Measurements from ENCODE around the gene THYN1.
A peak's percentile ranks its signal among the peaks of the same experiment; 100 is the strongest.
"Not testable (repeated sequence)": the region's sequence is repeated elsewhere in the genome, so short reads cannot be mapped to it uniquely, and the experiment has no call there.

THYN1 gene

DNA sequence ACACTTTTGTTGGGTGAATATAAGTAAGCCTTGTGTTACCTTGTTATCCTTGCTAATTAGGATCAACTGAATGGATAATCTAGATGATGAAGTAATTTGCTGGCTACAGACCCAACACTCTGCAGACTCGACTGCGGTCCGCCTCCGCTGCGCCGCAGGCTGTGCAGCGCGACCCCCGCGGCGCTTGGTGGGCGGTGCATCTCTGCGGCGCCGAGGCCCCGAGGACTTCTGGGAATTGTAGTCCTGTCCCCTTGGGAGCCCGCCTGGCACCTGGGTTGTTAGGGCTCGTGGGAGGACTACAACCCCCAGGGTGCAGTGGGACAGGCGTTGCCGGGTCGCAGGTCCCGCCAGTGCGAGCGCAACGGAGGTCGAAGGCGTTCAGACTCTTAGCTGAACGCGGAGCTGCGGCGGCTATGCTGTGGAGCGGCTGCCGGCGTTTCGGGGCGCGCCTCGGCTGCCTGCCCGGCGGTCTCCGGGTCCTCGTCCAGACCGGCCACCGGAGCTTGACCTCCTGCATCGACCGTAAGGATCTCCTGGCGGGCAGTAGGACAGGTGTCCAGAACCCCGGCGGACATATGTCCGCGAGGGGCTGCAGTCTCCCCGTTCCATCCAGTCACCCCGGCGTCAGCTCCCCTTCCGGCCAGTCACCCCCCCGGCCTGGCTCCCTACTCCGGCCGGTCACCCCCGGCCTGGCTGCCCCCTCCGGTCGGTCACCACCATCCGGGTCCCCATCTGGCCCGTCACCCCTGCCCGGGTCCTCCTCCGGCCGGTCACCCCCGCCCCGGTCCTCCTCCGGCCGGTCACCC, at the start of gene THYN1, which contains the start of gene ACAD8:
Gene THYN1 (minus strand): TSS at position 165 of the 806 bp plus-strand sequence. CDS start 470 bp downstream, outside the sequence.
Gene ACAD8 (plus strand): TSS at position 381 of the 806 bp plus-strand sequence. CDS start 33 bp downstream, at position 414.
- peak; percentile 90 to 91 for DNase-seq (ENCODE audit: low read depth in 2 of 2)

DNA sequence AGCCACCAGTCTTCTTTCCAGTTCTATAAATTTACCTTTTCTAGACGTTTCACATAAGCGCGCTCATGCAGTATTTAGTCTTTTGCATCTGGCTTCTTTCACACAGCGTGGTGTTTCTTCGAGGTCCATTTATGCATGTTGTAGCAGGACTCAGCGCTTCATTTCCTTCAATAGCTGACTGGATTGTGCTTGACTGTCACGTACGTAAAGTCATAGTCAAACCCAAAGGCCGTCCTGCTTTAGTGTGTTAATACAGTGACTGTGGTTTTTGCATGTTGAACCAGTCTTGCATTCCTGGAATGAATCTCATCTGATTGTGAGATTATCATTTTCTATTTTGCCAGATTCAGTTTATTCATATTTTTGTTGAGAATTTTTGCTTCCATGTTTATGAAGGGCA, 41.5 kb upstream of the THYN1 start:
- DNase-seq (ENCODE audit: low read depth in 2 of 2) = no peak

DNA sequence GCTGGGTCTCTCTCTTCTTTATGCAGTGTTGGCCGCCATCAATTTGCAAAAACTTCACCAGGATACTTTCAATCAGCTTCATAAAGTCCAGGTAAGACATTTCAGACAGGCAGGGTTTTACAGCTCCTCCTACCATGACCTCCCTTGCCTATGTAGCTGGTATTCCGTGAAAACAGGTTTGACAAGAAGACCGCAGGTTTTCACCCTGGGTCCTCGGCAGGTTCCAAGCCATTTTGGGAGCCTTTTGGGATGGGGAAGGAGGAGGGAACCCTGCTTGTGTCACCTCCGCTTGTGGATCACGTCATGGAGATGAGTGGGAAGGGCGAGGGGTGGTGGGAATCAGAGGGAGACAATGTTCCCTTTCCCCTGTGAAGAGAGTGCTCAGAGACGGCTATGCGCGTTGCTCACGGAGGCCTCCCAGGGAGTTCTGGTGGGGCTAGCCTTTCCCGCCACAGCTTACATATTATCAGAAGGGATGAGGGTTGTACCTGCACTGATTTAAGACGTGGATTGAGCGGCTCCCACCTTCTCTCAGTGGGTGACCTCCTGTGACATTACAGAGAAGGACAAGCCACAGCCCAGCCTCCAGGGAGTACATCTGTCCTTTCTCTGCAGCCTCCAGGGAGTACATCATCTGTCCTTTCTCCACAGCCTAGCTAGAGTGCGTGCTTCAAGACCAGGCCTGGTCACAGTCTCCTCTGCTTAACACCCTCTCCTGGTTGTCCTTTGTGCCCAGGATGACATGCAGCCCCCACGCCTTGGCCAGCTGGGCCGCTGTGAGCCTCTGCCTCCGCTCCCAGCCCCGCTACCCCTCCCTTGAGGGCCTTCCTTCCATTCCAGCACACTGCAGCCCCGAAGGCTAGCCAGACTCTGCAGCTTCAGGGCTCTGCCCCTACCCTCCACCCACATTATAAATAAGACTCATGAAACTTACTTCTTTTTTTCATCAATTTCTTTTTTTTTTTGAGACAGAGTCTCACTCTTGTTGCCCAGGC, 40.3 kb upstream of the THYN1 start:
- DNase-seq (ENCODE audit: low read depth in 2 of 2) = no peak

DNA sequence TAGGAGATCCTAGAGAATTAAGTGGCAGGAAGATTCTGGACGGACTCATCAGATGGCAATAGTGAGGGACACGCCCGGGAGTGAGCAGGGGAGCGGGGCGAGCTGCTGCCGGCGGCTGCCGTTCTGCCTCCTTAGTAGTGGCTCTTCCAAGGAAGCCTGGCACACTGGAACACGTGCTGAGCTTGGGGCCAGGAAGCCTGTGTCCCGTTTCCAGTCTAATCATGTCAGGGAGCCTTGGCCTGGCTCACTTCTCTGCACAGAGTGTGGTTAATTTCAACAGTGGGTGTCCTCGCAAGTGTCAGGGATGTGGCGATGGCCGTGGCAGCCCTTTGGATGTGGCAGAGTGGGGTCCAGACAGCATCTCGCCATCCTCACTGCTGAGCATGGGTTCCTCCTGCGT, 39.5 kb upstream of the THYN1 start:
- no peak for DNase-seq (ENCODE audit: low read depth in 2 of 2)

DNA sequence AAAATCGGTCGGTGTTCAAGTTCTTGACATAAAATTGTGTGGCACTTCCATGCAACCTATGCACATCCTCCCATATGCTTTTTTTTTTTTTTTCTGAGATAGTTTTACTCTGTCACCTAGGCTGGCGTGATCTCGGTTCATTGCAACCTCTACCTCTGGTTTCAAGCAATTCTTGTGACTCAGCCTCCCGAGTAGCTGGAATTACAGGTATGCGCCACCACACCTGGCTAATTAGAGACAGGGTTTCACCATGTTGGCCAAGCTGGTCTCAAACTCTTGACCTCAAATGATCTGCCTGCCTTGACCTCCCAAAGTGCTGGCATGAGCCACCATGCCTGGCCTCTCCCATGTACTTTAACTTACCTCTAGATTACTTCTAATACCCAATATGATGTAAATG, 38.0 kb upstream of the THYN1 start:
- DNase-seq (ENCODE audit: low read depth in 2 of 2) = no peak

DNA sequence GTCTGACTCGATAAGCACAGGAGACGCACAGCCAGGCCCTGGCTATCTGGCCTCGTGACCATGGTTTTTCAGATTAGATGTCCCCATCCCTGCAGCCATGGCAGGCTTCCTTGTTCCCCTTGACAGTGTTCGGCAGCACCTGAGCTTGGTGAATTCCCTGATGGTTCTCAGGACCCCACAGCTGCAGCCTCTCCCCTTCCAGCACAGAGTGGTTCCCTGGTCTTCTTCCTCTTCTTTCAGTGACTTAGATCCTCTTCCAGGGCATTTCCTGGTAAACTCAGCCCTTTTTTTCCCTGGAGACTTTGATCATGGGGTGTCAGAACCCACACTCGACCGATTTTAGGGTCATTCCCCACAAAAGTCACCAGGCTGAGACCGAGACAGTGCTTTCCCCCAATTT, 37.5 kb upstream of the THYN1 start:
- DNase-seq (ENCODE audit: low read depth in 2 of 2) = no peak

DNA sequence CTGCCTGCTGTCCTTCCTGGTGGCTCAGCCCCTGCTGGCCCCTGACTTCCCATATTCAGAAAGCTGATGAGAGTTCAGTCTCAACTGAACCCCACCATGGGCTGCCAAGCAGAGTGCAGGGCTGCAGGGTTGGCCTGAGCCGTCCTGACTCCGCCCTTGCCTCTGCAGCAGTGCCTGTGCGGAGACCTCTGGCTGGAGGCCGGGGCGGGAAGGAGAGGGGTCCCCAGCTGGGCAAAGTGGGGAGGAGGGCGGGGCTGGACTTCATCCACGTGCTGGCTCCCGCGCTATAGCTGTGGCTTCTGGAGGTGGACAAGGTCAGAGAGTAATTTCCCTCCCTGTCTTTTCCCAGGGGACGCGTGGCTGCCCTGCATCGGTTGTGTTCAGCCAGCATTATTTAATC, 36.6 kb upstream of the THYN1 start:
- no peak for DNase-seq (ENCODE audit: low read depth in 2 of 2)

DNA sequence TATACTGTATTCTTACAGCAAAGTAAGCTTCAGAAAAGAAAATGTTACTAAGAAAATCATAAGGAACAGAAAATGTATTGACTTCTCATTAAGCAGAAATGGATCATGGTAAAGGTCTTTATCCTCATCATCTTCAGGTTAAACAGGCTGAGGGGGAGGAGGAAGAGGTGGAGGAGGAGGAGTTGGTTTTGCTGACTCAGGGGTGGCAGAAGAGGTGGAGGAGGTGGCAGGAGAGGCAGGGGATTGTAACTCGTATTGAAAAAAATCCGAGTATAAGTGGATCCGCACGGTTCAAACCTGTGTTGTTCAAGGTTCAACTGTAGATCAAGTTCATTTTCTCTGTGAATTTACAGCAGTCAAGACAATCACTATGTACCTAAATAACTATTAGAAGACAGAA, 36.0 kb upstream of the THYN1 start:
- no peak for DNase-seq (ENCODE audit: low read depth in 2 of 2)

DNA sequence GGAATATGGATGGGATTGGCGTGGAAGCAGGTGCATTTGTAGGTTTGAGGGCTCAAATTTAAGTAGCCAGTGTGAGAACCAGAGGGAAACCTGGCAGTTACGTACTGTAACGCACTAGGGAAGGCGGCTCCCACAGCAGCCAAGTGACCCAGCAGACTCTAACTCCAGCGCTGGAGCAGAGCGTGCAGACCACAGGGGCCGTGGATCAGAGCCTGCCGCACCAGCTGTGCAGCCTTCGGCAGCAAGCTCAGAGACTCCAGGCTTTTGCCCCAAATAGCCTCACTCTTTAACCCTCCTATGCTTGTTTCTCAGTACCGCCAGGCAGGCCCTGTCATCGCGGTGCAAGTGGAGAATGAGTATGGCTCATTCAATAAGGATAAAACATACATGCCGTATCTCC, 35.3 kb upstream of the THYN1 start:
- no peak for DNase-seq (ENCODE audit: low read depth in 2 of 2)

DNA sequence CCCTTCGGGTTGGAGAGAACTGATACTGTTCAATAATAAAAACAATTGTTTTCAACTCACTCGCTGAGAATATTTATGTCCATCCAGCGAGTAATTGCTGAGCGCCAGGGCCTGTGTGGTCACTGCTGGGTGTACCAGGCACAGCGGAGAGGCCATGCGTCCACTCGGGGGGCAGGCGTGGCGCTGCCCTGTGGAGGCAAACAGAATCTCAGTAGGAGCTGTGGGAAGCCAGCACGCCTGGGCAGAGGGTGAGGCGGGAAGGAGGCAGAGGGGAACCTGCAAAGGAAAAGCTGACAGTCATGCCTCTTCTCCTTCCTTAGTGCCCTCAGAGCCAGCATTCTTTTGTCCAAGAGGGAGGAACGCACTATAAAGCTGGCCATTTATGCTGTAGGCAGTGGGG, 34.4 kb upstream of the THYN1 start:
- no peak for DNase-seq (ENCODE audit: low read depth in 2 of 2)

DNA sequence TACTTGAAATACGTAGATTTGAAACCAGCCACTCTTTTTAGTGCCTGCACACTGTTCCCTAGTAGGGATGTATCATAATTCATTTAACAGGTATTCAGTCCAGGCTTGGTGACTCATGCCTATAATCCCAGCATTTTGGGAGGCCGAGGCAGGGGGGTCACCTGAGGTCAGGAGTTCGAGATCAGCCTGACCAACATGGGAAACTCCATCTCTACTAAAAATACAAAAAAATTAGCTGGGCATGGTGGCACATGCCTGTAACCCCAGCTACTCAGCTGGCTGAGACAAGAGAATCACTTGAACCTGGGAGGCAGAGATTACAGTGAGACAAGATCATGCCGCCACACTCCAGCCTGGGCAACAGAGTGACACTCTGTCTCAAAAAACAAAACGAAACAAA, 31.2 kb upstream of the THYN1 start:
- not testable (repeated sequence) for DNase-seq (ENCODE audit: low read depth in 2 of 2)

DNA sequence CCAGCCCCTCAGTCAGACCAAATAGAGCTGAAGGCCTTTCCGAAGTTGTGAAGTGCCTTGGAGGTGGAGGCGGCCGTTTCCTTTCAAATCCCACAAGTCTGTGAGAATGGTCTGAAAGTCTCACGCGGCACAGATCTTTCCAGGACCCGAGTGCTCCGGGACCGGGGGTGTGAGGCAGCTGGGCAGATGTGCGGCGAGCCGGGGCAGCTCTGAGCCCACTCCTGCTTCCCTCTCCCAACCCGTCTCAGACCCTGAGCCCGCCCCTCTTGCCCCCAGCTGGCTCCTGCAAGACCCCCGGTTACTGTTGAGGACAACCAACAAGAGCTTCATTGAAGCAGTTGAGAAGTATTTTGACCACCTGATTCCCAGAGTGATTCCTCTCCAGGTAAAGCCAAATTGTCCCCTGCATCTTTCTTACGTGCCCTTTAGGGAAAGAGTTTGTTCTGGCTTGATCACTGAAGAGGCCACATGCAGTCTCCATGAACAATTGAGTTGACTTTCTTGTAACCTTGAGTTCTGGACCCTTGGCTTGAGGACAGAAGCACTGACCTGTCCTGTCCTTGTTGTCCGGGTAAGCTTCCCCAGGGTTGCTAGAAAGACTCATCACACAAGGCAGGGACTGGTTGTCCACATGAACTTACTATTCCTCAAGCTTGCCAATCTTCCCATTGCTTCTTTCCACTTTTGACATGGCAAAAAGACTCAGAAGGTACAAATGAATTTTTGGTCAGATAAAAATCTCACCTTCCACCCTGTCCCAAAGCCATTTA, 30.5 kb upstream of the THYN1 start:
- no peak for DNase-seq (ENCODE audit: low read depth in 2 of 2)

DNA sequence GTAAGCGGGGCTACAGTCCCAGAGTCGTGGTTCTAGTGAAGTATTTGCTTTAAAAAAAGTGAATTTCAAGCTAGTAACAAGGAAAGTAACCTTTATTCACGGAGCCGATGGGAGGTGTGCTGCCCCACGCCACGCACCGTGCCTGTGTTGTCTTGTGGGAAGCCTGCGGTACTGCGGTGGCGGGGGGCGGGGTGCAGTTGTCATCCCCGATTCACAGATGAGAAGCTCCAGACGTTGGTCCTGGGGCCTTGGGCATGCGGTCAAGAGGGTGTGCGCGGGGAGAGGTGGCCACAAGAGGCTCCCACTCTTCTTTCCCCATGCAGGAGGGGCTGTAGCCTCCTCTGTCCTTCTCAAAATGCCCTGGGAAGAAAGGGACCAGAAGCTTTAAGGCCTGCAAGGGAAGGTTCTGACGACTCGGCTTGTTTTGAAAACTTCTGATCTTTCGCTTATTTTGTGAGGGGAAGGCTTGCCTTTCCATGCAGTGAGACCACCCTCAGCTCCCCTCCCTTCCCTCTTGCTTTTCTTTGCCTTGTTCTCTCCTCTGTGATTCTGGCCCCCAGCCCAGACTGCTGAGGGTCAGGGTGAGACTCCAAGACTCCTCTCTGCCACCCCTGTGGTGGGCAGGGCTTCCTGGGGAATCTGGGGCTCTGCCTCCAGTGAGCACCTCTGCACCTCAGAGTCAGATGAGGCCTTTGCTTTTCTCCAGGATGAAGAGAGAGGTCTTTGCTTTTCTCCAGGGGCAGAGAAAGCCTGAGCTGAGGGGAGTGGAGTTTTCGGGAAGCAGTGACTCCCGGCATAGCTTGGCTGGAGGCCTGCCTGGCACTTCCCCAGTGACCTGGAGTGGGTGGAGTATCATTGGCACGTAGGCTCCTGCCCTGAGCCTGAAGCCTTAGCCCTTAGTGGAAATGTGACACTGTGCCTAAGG, 29.2 kb upstream of the THYN1 start:
- DNase-seq (ENCODE audit: low read depth in 2 of 2) = no peak

DNA sequence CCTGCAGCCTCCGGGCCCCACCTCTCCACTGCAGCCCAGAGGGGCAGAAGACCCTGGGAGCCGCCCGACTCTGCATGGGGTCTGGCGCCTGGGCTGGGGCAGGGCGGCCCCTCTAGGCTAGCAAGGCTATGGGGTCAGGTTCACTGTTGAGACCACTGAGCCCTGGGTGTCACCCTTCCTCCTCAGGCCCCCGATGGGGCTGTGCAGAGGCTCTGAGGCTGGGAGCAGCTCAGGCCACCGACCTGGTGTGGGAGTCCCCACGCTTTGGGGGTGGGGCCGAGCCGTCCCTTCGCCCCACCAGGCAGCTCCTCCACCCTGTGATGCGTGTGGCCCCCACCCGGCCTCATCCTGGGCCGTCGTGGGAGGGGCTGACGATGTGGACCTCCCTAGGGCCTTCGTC, 28.5 kb upstream of the THYN1 start:
- not testable (repeated sequence) for DNase-seq (ENCODE audit: low read depth in 2 of 2)

DNA sequence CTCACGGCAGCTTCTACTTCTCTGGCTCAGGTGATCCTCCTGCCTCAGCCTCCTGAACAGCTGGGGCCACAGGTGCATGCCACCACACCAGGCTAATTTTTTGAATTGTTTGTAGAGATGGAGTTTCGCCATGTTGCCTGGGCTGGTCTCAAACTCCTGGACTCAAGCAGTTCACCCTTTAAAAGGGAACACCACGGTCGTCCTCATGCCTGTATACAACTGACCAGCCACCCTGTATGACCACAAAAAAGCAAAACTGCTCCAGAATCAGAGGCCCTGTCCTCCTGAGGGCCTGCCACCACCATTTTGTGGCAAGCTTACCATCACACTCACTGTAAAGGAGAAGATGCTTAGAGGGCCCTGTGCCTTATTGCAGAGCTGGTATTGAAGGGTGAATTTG, 25.2 kb upstream of the THYN1 start:
- no peak for DNase-seq (ENCODE audit: low read depth in 2 of 2)

DNA sequence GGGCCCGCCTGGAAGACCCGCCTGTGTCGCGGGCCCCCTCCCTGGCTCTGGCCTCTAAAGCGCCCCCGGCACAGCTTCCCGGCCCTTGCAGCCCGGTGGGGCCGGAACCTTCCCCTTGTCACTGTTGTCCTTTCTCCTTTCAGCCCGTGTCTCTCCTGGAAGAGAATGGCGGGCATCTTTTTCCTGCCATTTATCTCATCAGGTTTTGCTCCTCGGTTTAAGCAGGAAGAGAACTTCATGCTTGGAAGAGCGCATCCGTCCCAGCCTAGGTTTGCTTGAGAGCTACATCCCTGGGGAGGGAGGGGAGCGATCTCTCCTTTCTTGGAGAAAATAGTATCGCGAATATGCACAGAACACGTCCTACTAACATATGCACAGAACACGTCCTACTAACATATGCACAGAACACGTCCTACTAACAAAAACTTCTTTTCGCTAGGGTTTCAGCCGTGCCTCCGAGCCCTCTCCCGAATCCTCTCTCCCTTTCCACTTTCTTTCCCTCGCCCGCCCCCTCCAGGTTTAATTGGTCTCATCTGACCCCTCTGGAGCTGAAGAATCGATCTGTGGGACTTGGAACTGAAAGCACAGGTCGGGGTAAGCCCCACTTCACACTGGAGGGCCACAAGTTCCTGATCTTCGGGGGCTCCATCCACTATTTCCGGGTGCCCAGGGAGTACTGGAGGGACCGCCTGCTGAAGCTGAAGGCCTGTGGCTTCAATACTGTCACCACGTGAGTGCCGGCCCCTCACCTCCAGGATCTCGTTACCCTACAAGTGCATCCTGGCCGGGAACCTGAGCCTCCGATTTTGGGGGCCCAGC, 24.2 kb upstream of the THYN1 start:
- no peak for DNase-seq (ENCODE audit: low read depth in 2 of 2)

DNA sequence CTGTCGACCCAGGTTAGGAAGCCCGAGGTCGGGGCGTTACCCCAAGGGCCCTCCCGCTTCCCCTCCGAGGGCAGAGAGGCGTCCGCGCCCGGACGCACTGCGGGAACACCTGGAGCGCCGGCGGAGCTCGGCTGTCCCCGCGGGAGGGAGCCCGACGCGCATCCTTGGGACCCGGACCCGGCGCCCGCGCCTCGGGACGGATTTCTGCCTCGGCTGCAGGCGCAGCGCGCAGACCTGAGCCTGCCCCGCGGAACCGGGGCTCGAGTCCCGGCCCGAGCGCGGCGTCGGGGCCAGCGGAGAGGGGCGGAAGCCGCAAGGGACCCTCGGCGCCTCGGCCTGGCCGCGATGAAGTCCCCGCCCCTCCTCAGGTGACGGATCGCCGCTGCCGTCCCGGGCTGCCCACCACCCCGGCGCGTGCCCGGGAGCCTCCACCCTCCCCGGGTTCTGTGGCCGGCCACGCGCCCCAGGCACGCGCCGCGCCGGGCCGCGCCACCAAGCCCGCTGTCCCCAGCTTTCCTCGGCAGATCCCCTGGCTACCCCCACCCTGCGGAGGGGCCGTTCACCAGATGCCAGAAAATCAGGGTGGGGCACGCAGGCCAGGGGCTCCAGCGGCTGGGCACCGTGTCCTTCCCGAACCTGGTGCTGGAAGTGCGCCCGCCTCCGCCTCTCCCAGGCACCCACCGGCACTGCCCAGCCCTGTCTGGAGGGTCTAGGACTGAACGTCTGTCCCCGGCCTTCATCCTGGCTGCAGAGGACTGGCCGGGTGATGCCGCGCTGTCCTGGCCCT, 23.4 kb upstream of the THYN1 start:
- no peak for DNase-seq (ENCODE audit: low read depth in 2 of 2)

DNA sequence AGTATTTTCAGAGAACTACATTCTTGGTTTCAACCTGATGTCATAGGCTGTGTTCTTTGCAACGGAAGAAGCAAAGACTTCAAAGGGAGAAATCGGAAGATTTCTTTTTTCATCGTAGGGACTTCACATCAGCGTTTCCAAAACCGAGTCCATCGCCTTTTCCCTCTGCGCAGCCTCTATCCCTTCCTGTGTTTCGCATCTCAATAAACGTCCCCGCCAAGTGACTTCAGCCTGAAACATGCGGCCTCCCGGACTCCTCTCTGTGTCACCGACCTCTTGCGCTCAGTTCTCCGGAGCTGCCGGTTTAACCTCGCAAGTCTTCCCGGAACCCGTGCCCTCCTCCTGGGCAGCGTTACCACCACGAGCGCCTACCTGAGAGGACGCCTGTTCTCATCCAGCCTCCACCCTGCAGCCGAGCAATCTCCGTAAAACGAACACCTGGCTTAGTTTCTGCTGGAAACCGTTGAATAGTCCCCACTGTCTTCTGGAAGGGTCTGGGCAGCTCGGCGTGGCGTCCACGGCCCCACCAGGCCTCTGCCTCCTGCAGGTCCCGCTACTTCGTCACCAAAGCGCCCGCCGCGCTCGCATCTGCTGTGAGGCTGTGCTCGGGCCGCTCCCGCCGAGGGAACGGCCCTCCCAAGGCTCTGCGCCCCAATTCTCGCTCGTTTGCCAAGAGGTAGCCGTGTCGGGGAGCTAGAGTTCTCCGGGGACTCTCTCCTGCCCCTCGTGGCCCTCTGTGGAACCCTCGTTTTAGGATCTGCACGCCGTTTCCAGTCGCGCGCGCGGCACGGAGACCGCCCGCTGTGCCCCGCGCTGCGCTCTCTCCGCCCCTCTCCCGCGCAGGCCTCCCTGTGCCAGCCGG, 22.6 kb upstream of the THYN1 start, which contains the start of gene GLB1L3:
Gene GLB1L3 (plus strand): TSS at position 846 of the 862 bp plus-strand sequence. CDS start 362 bp downstream, outside the sequence.
- DNase-seq (ENCODE audit: low read depth in 2 of 2) = peak; percentile 66

Measured in activated CD4-positive, alpha-beta T cell treated with anti-CD3 and anti-CD28 coated beads for 24 hours (primary cell).